HCT116 (cell line): Measurements from ENCODE around the gene AP1G1. TPM values are rescaled to one million over a fixed set of nuclear protein-coding genes. Genes with fewer than 3 reads are reported as not detected.

Experiments used
- ATAC-seq: fragments of 200-7000 bp; cut with Tn5 transposase; 2 replicates; pipeline ENCODE4 v1.9.1; 2020; ENCODE audit warnings: mild to moderate bottlenecking, moderate library complexity
- Bru-seq: library from RNA; stranded (reverse); fragments of 400-500 nt; gene quantifications from one replicate; lab custom pipeline; 2021; lab: Mats Ljungman, UMichigan
- BruChase-seq, 2 experiments: library from RNA; stranded (reverse); fragments of 400-500 nt; gene quantifications; one replicate each; lab custom pipeline; 2021; lab: Mats Ljungman, UMichigan
- BruUV-seq: library from RNA; stranded (reverse); fragments of 400-500 nt; replicated peaks from 2 replicates; lab custom pipeline; 2021; lab: Mats Ljungman, UMichigan
- CTCF ChIA-PET: fragments of 300-600 bp; sonication (Branson Sonifier 250); formaldehyde crosslinking; loops from one replicate; lab custom pipeline; 2021; ENCODE audit warnings: antibody characterized with exemption; lab: Charles Lee
- POLR2A ChIA-PET: fragments of 300-600, 350-600 bp; sonication (Branson Sonifier 250); formaldehyde crosslinking; loops from one replicate; lab custom pipeline; 2021; ENCODE audit warnings: antibody characterized with exemption; lab: Charles Lee
- RAD21 ChIA-PET, 2 experiments: fragments of 300-600 bp; sonication (Branson Sonifier 250); formaldehyde crosslinking; loops; one replicate each; lab custom pipeline; 2023; ENCODE audit warnings: low total read pairs in 2 of 2; ENCODE audit not compliant: uncharacterized antibody in 2 of 2, unreplicated experiment in 2 of 2, low non-redundant PET in 1 of 2; lab: Charles Lee
- DNase-seq: peaks from one replicate; pipeline ENCODE4 v3.0.0-alpha.2; 2010; ENCODE audit warnings: low read depth, low spot score
- H2AFZ ChIP-seq: fragments of 200-600 bp; shearing (Covaris generic), sonication (generic); 2 replicates; pipeline ENCODE4 v1.6.1; 2017; ENCODE audit warnings: low read depth, mixed run types, mixed read lengths, antibody characterized with exemption, low read length; ENCODE audit not compliant: poor library complexity, severe bottlenecking
- H3K27ac ChIP-seq: 2 replicates; pipeline ENCODE4 v1.5.1; 2012; ENCODE audit warnings: low read depth, low read length
- H3K27me3 ChIP-seq: fragments of 200-600 bp; sonication (generic); 2 replicates; pipeline ENCODE4 v1.6.1; 2016; ENCODE audit warnings: mixed run types, low read length, mixed read lengths; ENCODE audit not compliant: insufficient read depth
- H3K36me3 ChIP-seq, 2 experiments: fragments of 200-500 bp in 1 of 2; fragments of 200-600 bp in 1 of 2; sonication (Bioruptor generic) in 1 of 2; sonication (generic) in 1 of 2; 2 replicates each; pipeline versions ENCODE4 v1.5.1 to v1.6.1; 2014 to 2016; ENCODE audit warnings: low read length in 2 of 2, inconsistent platforms in 1 of 2, mixed read lengths in 1 of 2, mixed run types in 1 of 2; ENCODE audit not compliant: insufficient read depth in 2 of 2, control insufficient read depth in 1 of 2
- H3K4me1 ChIP-seq, 2 experiments: fragments of 200-600 bp in 1 of 2; sonication (generic) in 1 of 2; 2 replicates each; pipeline versions ENCODE4 v1.5.1 to v1.6.1; 2012 to 2017; ENCODE audit warnings: low read length in 2 of 2, inconsistent platforms in 1 of 2, mild to moderate bottlenecking in 1 of 2, mixed read lengths in 1 of 2, mixed run types in 1 of 2, moderate library complexity in 1 of 2; ENCODE audit not compliant: insufficient read depth in 2 of 2, control insufficient read depth in 1 of 2
- H3K4me2 ChIP-seq: fragments of 200-600 bp; sonication (generic); 2 replicates; pipeline ENCODE4 v1.6.1; 2017; ENCODE audit warnings: mixed run types, low read length, mixed read lengths
- H3K4me3 ChIP-seq, 2 experiments: fragments of 200-600 bp in 1 of 2; sonication (generic) in 1 of 2; replicated peaks in 1 of 2; 2 replicates each; pipeline ENCODE4 v1.5.1; 2011 to 2016; ENCODE audit warnings: low read length in 2 of 2, control low read depth in 1 of 2, low read depth in 1 of 2, mild to moderate bottlenecking in 1 of 2, mixed read lengths in 1 of 2, mixed run types in 1 of 2
- H3K79me2 ChIP-seq: fragments of 200-600 bp; sonication (generic); 2 replicates; pipeline ENCODE4 v1.6.1; 2017; ENCODE audit warnings: mild to moderate bottlenecking, mixed run types, low read length, moderate library complexity, mixed read lengths; ENCODE audit not compliant: insufficient read depth
- H3K9ac ChIP-seq: fragments of 200-600 bp; sonication (generic); 2 replicates; pipeline ENCODE4 v1.6.1; 2016; ENCODE audit warnings: low read length, mixed read lengths
- H3K9me2 ChIP-seq: fragments of 200-600 bp; sonication (generic), shearing (Covaris generic); 2 replicates; pipeline ENCODE4 v1.6.1; 2017; ENCODE audit warnings: mixed run types, mild to moderate bottlenecking, moderate library complexity; ENCODE audit not compliant: insufficient read depth
- H3K9me3 ChIP-seq, 2 experiments: fragments of 200-500 bp in 1 of 2; fragments of 200-600 bp in 1 of 2; sonication (Bioruptor generic) in 1 of 2; sonication (generic) in 1 of 2; 2 replicates each; pipeline ENCODE4 v1.6.1; 2014 to 2017; ENCODE audit warnings: low read length in 2 of 2, mixed read lengths in 2 of 2, inconsistent platforms in 1 of 2, low read depth in 1 of 2, mild to moderate bottlenecking in 1 of 2, mixed run types in 1 of 2, moderate library complexity in 1 of 2; ENCODE audit not compliant: control insufficient read depth in 1 of 2, insufficient read depth in 1 of 2
- H4K20me1 ChIP-seq: fragments of 200-600 bp; sonication (generic), shearing (Covaris generic); 2 replicates; pipeline ENCODE4 v1.6.1; 2017; ENCODE audit warnings: mixed run types, mild to moderate bottlenecking, moderate library complexity; ENCODE audit not compliant: insufficient read depth
- CBX3 ChIP-seq: IDR thresholded peaks from 2 replicates; pipeline ENCODE4 v1.6.1; 2012; ENCODE audit warnings: low read depth
- CEBPB ChIP-seq: IDR thresholded peaks from 2 replicates; pipeline ENCODE4 v1.6.1; 2012; ENCODE audit warnings: low read depth
- EGR1 ChIP-seq: IDR thresholded peaks from 2 replicates; pipeline ENCODE4 v1.6.1; 2012; ENCODE audit warnings: low read depth
- EZH2 ChIP-seq: fragments of 200-600 bp; sonication (generic); IDR thresholded peaks from 2 replicates; pipeline ENCODE4 v1.6.1; 2017; ENCODE audit warnings: antibody characterized with exemption, mixed run types
- EZH2phosphoT487 ChIP-seq: fragments of 200-600 bp; IDR thresholded peaks from 2 replicates; pipeline ENCODE4 v1.6.1; 2018; ENCODE audit warnings: antibody characterized with exemption, borderline replicate concordance
- JUND ChIP-seq: IDR thresholded peaks from 2 replicates; pipeline ENCODE4 v1.6.1; 2012
- POLR2A ChIP-seq: IDR thresholded peaks from 2 replicates; pipeline ENCODE4 v1.7.0; 2011; ENCODE audit warnings: borderline replicate concordance; ENCODE audit not compliant: insufficient read depth, insufficient read length; ENCODE audit errors: extremely low read depth
- RAD21 ChIP-seq: IDR thresholded peaks from 2 replicates; pipeline ENCODE4 v1.6.1; 2012; ENCODE audit warnings: low read depth, mild to moderate bottlenecking
- SP1 ChIP-seq: IDR thresholded peaks from 2 replicates; pipeline ENCODE4 v1.6.1; 2012; ENCODE audit warnings: low read depth
- SRF ChIP-seq: IDR thresholded peaks from 2 replicates; pipeline ENCODE4 v1.6.1; 2012; ENCODE audit warnings: low read depth
- TCF7L2 ChIP-seq: IDR thresholded peaks from 2 replicates; pipeline ENCODE4 v1.7.0; 2011; ENCODE audit warnings: borderline replicate concordance, inconsistent platforms; ENCODE audit not compliant: insufficient read depth, insufficient read length; ENCODE audit errors: extremely low read depth
- YY1 ChIP-seq: IDR thresholded peaks from 2 replicates; pipeline ENCODE4 v1.6.1; 2011; ENCODE audit warnings: low read length, low read depth, moderate library complexity, mild to moderate bottlenecking; ENCODE audit not compliant: insufficient replicate concordance; ENCODE audit errors: extremely low read depth
- ZFX ChIP-seq: fragments of 450-650 bp; IDR thresholded peaks from 2 replicates; pipeline ENCODE4 v1.6.1; 2017
- ZNF274 ChIP-seq: fragments of 200-500 bp; sonication (Bioruptor generic); IDR thresholded peaks from 2 replicates; pipeline ENCODE4 v1.6.1; 2014; ENCODE audit warnings: mild to moderate bottlenecking, low read depth, low read length, inconsistent platforms
- intact Hi-C: fragments of 100-400 bp; cut with micrococcal nuclease; formaldehyde crosslinking; loops from 2 replicates; pipeline ENCODE4 v1.10.0; 2022
- long read RNA-seq: library from polyadenylated mRNA; unstranded; transcript quantifications from one replicate; pipeline ENCODE4 v2.0.0, GENCODE V29; 2021; ENCODE audit not compliant: unreplicated experiment
- polyA plus RNA-seq: library from polyadenylated mRNA; unstranded; fragments of >200 nt; gene quantifications from 2 replicates; pipeline ENCODE4 v1.2.1, GENCODE V29; 2012; ENCODE audit warnings: missing spikeins
- total RNA-seq: library from RNA; stranded (reverse); gene quantifications from one replicate; pipeline ENCODE4 v1.2.1, GENCODE V29; 2021; ENCODE audit not compliant: unreplicated experiment
- TF ChIP-seq, protein P1 (sequence below): IDR thresholded peaks from 2 replicates; pipeline ENCODE4 v1.6.1; 2012
- TF ChIP-seq, protein P2 (sequence below), 3 experiments: fragments of 200-600 bp in 1 of 3; sonication (generic) in 1 of 3; IDR thresholded peaks in 2 of 3; conservative IDR thresholded peaks in 1 of 3; 2 replicates each; pipeline ENCODE4 v1.5.1; 2012 to 2017; ENCODE audit warnings: low read depth in 2 of 3, low read length in 2 of 3, antibody characterized with exemption in 1 of 3, borderline replicate concordance in 1 of 3, control low read depth in 1 of 3, mild to moderate bottlenecking in 1 of 3, mixed read lengths in 1 of 3, mixed run types in 1 of 3, moderate library complexity in 1 of 3; ENCODE audit not compliant: insufficient read depth in 1 of 3
- TF ChIP-seq, protein P3 (sequence below): IDR thresholded peaks from 2 replicates; pipeline ENCODE4 v1.6.1; 2011; ENCODE audit warnings: mild to moderate bottlenecking, low read length, moderate library complexity; ENCODE audit not compliant: insufficient replicate concordance; ENCODE audit errors: extremely low read depth
- TF ChIP-seq, protein P4 (sequence below): IDR thresholded peaks from 2 replicates; pipeline ENCODE4 v1.6.1; 2012

The AP1G1 gene
- total RNA-seq (70.2 TPM), Bru-seq, nascent RNA (percentile 87 among the genes with signal in this experiment), BruChase-seq, experiment 1, labeled RNA remaining after a 6-hour chase (percentile 91 among the genes with signal in this experiment), BruChase-seq, experiment 2, labeled RNA remaining after a 2-hour chase (percentile 91 among the genes with signal in this experiment)
- 29.6 and 34.5 TPM in 2 replicates for polyA plus RNA-seq
- long read RNA-seq, full-length matches to known transcripts = 9 of 43 reads
- long read RNA-seq, partial matches to known transcripts = 9 of 43 reads
- long read RNA-seq, other reads (novel, unspliced or antisense) = 25 of 43 reads

DNA sequence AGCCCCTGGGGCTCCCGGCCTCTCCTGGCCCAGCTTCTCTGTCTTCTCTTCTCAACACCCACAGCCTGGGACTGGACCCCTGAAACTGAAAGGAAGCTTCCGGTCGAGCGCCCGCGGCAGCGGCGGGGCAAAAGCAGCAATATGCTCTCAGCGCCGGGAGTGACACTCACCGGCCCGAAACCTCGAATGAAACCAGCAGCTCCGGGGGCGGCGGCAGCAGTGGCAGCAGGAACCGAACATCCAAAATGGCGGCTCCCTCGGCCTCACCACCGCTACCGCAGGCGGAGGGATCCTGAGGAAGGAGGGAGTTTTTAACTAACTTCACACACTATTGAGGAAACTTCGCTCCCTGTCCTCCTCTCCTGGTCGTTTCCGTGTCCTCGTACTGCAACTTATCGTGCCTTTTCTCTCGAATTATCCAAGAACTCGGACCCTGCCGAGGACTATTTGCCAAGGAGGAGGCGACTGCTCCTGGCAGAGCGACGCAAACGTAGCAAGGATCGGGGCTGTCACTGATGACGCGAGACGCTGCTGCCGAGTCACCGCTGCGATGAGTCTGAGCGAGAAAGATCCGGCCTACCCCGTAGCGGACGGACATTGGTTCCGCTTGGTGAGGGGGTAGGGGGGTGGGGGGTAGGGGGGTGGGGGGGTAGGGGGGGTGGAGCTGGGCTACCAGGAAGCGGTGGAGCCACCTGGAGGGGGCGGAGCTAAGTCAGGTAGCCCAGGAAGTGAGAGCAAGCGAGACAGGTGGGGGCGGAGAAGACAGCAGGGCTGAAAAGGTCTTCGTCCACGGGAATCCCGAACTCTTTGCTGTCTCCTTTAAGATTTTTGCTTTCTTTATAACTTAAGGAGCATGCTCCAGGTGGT lies at the start of gene AP1G1:
TSS of gene AP1G1 (minus strand) at position 242 of the 867 bp plus-strand sequence. CDS start 19,355 bp downstream, outside the sequence.
- H3K27me3 ChIP-seq = no peaks in the 10 kb centered on the region
- peak within 1 kb of the TSS; percentile 97 for H3K9ac ChIP-seq
- H3K4me1 ChIP-seq = peaks cover 9 to 19% of the 10 kb centered on the region in 2 experiments
- H3K9me2 ChIP-seq = no peaks in the 10 kb centered on the region
- peak within 1 kb of the TSS; percentile 67 for H2AFZ ChIP-seq
- ATAC-seq (peak; percentile 95), DNase-seq (peak; percentile 99)
- peaks cover 0 to 3% of the 10 kb centered on the region in 2 experiments; a peak in 1 of 4 replicates for H3K36me3 ChIP-seq
- H3K9me3 ChIP-seq = no peaks in the 10 kb centered on the region
- intact Hi-C loops = loop anchor here (2.0 kb wide), 2 partner anchors 36 to 86 kb away; partner anchors contain the start of genes ATXN1L and IST1
- no peaks in the 10 kb centered on the region for H4K20me1 ChIP-seq
- H3K4me2 ChIP-seq = peak within 1 kb of the TSS; percentile 91
- peak within 1 kb of the TSS; percentile 95 for H3K27ac ChIP-seq
- POLR2A ChIA-PET = interaction anchor here (0.6 to 1.5 kb wide), 15 partner anchors 13 to 152 kb away, joined by 3 to 9 read pairs (median 3); partner anchors contain the start of genes IST1 and ZNF821
- peaks cover 49% of the 10 kb centered on the region for H3K79me2 ChIP-seq
- CTCF ChIA-PET = interaction anchor here (0.6 to 1.0 kb wide), 2 partner anchors 77 to 153 kb away, joined by 3 read pairs; no protein-coding TSS in a partner anchor
- TSS peak; percentile 67 for BruUV-seq
- H3K4me3 ChIP-seq = peak within 1 kb of the TSS; percentile 98 to 99
- RAD21 ChIA-PET = no interaction called here
- TF ChIP-seq, protein P1, sequence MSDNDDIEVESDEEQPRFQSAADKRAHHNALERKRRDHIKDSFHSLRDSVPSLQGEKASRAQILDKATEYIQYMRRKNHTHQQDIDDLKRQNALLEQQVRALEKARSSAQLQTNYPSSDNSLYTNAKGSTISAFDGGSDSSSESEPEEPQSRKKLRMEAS = peak; percentile 50; the same call in 1 of the 2 replicates
- TF ChIP-seq CBX3 (peak; percentile 95; the same call in 1 of the 2 replicates), YY1 (peak; percentile 93), POLR2A (peak; percentile 86), SP1 (peak; percentile 79), RAD21 (no peak), TCF7L2 (peak; percentile 54), EZH2 (no peak), ZFX (peak; percentile 70; the same call in 1 of the 2 replicates), ZNF274 (no peak), JUND (peak; percentile 64), SRF (peak; percentile 91), EGR1 (peak; percentile 80), EZH2phosphoT487 (no peak), CEBPB (no peak)
- TF ChIP-seq, protein P2, sequence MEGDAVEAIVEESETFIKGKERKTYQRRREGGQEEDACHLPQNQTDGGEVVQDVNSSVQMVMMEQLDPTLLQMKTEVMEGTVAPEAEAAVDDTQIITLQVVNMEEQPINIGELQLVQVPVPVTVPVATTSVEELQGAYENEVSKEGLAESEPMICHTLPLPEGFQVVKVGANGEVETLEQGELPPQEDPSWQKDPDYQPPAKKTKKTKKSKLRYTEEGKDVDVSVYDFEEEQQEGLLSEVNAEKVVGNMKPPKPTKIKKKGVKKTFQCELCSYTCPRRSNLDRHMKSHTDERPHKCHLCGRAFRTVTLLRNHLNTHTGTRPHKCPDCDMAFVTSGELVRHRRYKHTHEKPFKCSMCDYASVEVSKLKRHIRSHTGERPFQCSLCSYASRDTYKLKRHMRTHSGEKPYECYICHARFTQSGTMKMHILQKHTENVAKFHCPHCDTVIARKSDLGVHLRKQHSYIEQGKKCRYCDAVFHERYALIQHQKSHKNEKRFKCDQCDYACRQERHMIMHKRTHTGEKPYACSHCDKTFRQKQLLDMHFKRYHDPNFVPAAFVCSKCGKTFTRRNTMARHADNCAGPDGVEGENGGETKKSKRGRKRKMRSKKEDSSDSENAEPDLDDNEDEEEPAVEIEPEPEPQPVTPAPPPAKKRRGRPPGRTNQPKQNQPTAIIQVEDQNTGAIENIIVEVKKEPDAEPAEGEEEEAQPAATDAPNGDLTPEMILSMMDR (IDR thresholded peaks at IDR 0.05 in 2 of 3, conservative IDR thresholded peaks at IDR 0.05 in 1 of 3; ENCODE audit: borderline replicate concordance in 1 of 3, insufficient read depth in 1 of 3, low read depth in 2 of 3, low read length in 2 of 3) = no peak
- TF ChIP-seq, protein P3, sequence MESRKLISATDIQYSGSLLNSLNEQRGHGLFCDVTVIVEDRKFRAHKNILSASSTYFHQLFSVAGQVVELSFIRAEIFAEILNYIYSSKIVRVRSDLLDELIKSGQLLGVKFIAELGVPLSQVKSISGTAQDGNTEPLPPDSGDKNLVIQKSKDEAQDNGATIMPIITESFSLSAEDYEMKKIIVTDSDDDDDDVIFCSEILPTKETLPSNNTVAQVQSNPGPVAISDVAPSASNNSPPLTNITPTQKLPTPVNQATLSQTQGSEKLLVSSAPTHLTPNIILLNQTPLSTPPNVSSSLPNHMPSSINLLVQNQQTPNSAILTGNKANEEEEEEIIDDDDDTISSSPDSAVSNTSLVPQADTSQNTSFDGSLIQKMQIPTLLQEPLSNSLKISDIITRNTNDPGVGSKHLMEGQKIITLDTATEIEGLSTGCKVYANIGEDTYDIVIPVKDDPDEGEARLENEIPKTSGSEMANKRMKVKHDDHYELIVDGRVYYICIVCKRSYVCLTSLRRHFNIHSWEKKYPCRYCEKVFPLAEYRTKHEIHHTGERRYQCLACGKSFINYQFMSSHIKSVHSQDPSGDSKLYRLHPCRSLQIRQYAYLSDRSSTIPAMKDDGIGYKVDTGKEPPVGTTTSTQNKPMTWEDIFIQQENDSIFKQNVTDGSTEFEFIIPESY = no peak
- TF ChIP-seq, protein P4, sequence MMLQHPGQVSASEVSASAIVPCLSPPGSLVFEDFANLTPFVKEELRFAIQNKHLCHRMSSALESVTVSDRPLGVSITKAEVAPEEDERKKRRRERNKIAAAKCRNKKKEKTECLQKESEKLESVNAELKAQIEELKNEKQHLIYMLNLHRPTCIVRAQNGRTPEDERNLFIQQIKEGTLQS = no peak
